ENCODE results near the gene TTLL11. TPM values are rescaled to one million over a fixed set of nuclear protein-coding genes. Genes with fewer than 3 reads are reported as not detected.

Gene TTLL11
- total and polyA plus RNA-seq, 2 of the 8 experiments (the other 6 are each of a cell fraction or from before 2014, with no cell fraction given) = 0.56 to 0.80 TPM

GRCh38 chr9:121946465-121946864 is 146.6 kb downstream of the TTLL11 start (continued):
- TF ChIP-seq BRCA1 (IDR thresholded peaks at IDR 0.05; ENCODE audit: low read depth, low read length) (no peak), CHD1 (IDR thresholded peaks at IDR 0.05; ENCODE audit: low read depth, low read length) (no peak), SP1 (IDR thresholded peaks at IDR 0.05; ENCODE audit: low read depth, low read length) (no peak), CTCF (IDR thresholded peaks at IDR 0.05; ENCODE audit: control extremely low read depth in 1 of 3, insufficient read depth in 1 of 3, low read depth in 1 of 3, low read length in 3 of 3) (no peak)

Measured in H1 (cell line).